Endothelial cell of umbilical vein (primary cell): ENCODE measurements around the gene AXIN2. TPM values are rescaled to one million over a fixed set of nuclear protein-coding genes. Genes with fewer than 3 reads are reported as not detected.

Source experiments
- BruUV-seq: library from RNA; stranded (reverse); fragments of 400-500 nt; replicated peaks from 2 replicates; lab custom pipeline; 2021; lab: Mats Ljungman, UMichigan
- CTCF ChIA-PET: fragments of 300-600, 350-600 bp; sonication (Branson Sonifier 250); formaldehyde crosslinking; loops from one replicate; lab custom pipeline; 2021; ENCODE audit warnings: antibody characterized with exemption, inconsistent platforms; lab: Charles Lee
- POLR2A ChIA-PET: fragments of 300-600, 350-600 bp; sonication (Branson Sonifier 250); formaldehyde crosslinking; loops from one replicate; lab custom pipeline; 2021; ENCODE audit warnings: antibody characterized with exemption, inconsistent platforms; lab: Charles Lee
- DNase-seq: peaks from one replicate; pipeline ENCODE4 v3.0.0-alpha.2; 2011; ENCODE audit warnings: low read depth, low spot score
- FAIRE-seq: peaks from 2 replicates; lab custom pipeline; 2011; peaks lifted over from hg19 to GRCh38; lab: Jason Lieb, UNC
- H2AFZ ChIP-seq: 2 replicates; pipeline ENCODE4 v1.6.0; 2012; ENCODE audit warnings: low read depth, low read length, control low read depth, inconsistent platforms
- H3K27ac ChIP-seq: 2 replicates; pipeline ENCODE4 v1.5.1; 2011; ENCODE audit warnings: low read depth, mild to moderate bottlenecking, control low read depth, low read length, moderate library complexity; ENCODE audit not compliant: insufficient read depth
- H3K27me3 ChIP-seq, 2 experiments: 2 replicates each; pipeline versions ENCODE4 v1.6.0 to v1.6.1; 2011; ENCODE audit warnings: low read length in 2 of 2, mixed read lengths in 1 of 2; ENCODE audit not compliant: control insufficient read depth in 2 of 2, insufficient read depth in 2 of 2
- H3K36me3 ChIP-seq, 2 experiments: 2 replicates in 1 of 2; 3 replicates in 1 of 2; pipeline ENCODE4 v1.5.1; 2011; ENCODE audit warnings: low read length in 2 of 2, mild to moderate bottlenecking in 1 of 2, moderate library complexity in 1 of 2; ENCODE audit not compliant: control insufficient read depth in 2 of 2, insufficient read depth in 2 of 2; ENCODE audit errors: extremely low read depth in 1 of 2
- H3K4me1 ChIP-seq: 3 replicates; pipeline ENCODE4 v1.5.1; 2011; ENCODE audit warnings: mild to moderate bottlenecking, low read length; ENCODE audit not compliant: control insufficient read depth, insufficient read depth; ENCODE audit errors: extremely low read depth
- H3K4me2 ChIP-seq: 2 replicates; pipeline ENCODE4 v1.6.1; 2011; ENCODE audit warnings: low read length, control low read depth, mixed read lengths; ENCODE audit not compliant: insufficient read depth
- H3K4me3 ChIP-seq, 3 experiments: fragments of 200-600 bp in 1 of 3; sonication (generic), shearing (Covaris generic) in 1 of 3; replicated peaks in 1 of 3; 2 replicates each; pipeline ENCODE4 v1.5.1; 2011 to 2016; ENCODE audit warnings: control low read depth in 3 of 3, low read length in 3 of 3, mild to moderate bottlenecking in 2 of 3, inconsistent platforms in 1 of 3, low read depth in 1 of 3, moderate library complexity in 1 of 3; ENCODE audit not compliant: insufficient read depth in 1 of 3
- H3K79me2 ChIP-seq: 2 replicates; pipeline ENCODE4 v1.6.0; 2012; ENCODE audit warnings: low read length, inconsistent platforms; ENCODE audit not compliant: control insufficient read depth, insufficient read depth
- H3K9ac ChIP-seq: replicated peaks from 2 replicates; pipeline ENCODE3; 2011; ENCODE audit warnings: low read length, control low read depth; ENCODE audit not compliant: insufficient read depth; ENCODE audit errors: extremely low read depth
- H3K9me1 ChIP-seq: replicated peaks from 3 replicates; pipeline ENCODE4 v1.6.0; 2011; ENCODE audit warnings: mild to moderate bottlenecking, low read length; ENCODE audit not compliant: control insufficient read depth, insufficient read depth; ENCODE audit errors: extremely low read depth
- H3K9me3 ChIP-seq: replicated peaks from 2 replicates; pipeline ENCODE4 v1.5.1; 2012; ENCODE audit warnings: low read length, inconsistent platforms; ENCODE audit not compliant: control insufficient read depth, insufficient read depth
- H4K20me1 ChIP-seq: replicated peaks from 2 replicates; pipeline ENCODE3; 2011; ENCODE audit warnings: mild to moderate bottlenecking, low read length; ENCODE audit not compliant: control insufficient read depth, insufficient read depth; ENCODE audit errors: extremely low read depth
- EZH2 ChIP-seq: IDR thresholded peaks from 2 replicates; pipeline ENCODE4 v1.6.1; 2012; ENCODE audit warnings: borderline replicate concordance, low read depth, mild to moderate bottlenecking, moderate library complexity, low read length, inconsistent platforms; ENCODE audit not compliant: severe bottlenecking
- FOS ChIP-seq: IDR thresholded peaks from 2 replicates; pipeline ENCODE4 v1.6.1; 2011; ENCODE audit warnings: mild to moderate bottlenecking, low read length, moderate library complexity, borderline replicate concordance; ENCODE audit not compliant: insufficient read depth
- GATA2 ChIP-seq: IDR thresholded peaks from 2 replicates; pipeline ENCODE4 v1.7.0; 2011; ENCODE audit warnings: low read depth, mild to moderate bottlenecking, moderate library complexity, mixed read lengths, low read length; ENCODE audit not compliant: insufficient read length, insufficient read depth
- JUN ChIP-seq: IDR thresholded peaks from 2 replicates; pipeline ENCODE4 v1.6.1; 2011; ENCODE audit warnings: borderline replicate concordance, low read depth; ENCODE audit not compliant: insufficient read length, insufficient read depth
- MYC ChIP-seq: IDR thresholded peaks from one replicate; pipeline ENCODE4 v1.6.1; 2011; ENCODE audit warnings: mild to moderate bottlenecking, low read depth, low read length
- POLR2A ChIP-seq: IDR thresholded peaks from 2 replicates; pipeline ENCODE4 v1.6.1; 2012; ENCODE audit warnings: low read depth, mild to moderate bottlenecking, control low read depth, low read length
- POLR2AphosphoS5 ChIP-seq: IDR thresholded peaks from 2 replicates; pipeline ENCODE4 v1.6.1; 2012; ENCODE audit warnings: low read depth, mild to moderate bottlenecking, control low read depth, low read length, moderate library complexity; ENCODE audit not compliant: insufficient read depth
- dilution Hi-C: fragments of 300-500 bp; cut with MboI; formaldehyde crosslinking; loops from one replicate; pipeline ENCODE4 v1.15.0; 2019; ENCODE audit warnings: low sequenced_read_pairs; ENCODE audit not compliant: extremely low pct_ligation_motif_present
- intact Hi-C: fragments of 100-400 bp; cut with micrococcal nuclease; formaldehyde crosslinking; loops from one replicate; pipeline ENCODE4 v1.10.0; 2022
- polyA plus RNA-seq, 4 experiments: library from polyadenylated mRNA; depleted of rRNA in 3 of 4; stranded (reverse) in 3 of 4; unstranded in 1 of 4; fragments of >200 nt; gene quantifications; 2 replicates each; pipeline versions ENCODE4 v1.2.1 to v1.2.3, GENCODE V29; 2011 to 2012; ENCODE audit warnings: missing spikeins in 1 of 4
- total RNA-seq: library from RNA; stranded (reverse); gene quantifications from 2 replicates; pipeline ENCODE4 v1.2.3, GENCODE V29; 2021
- TF ChIP-seq, protein P1 (sequence below): IDR thresholded peaks from 2 replicates; pipeline ENCODE4 v1.6.1; 2011; ENCODE audit not compliant: insufficient read depth, insufficient read length
- TF ChIP-seq, protein P2 (sequence below), 2 donors: IDR thresholded peaks; 1 replicate in 1 of 2; 2 replicates in 1 of 2; pipeline ENCODE4 v1.5.1; 2011; ENCODE audit warnings: low read length in 2 of 2, mild to moderate bottlenecking in 2 of 2, moderate library complexity in 2 of 2, control low read depth in 1 of 2, inconsistent platforms in 1 of 2, low read depth in 1 of 2; ENCODE audit not compliant: insufficient read depth in 1 of 2; ENCODE audit errors: extremely low read depth in 1 of 2

Gene AXIN2
- total and polyA plus RNA-seq, 2 donors (not counting 3 experiments of a cell fraction or from before 2014, with no cell fraction given), result 1.3 to 3.0 TPM

DNA sequence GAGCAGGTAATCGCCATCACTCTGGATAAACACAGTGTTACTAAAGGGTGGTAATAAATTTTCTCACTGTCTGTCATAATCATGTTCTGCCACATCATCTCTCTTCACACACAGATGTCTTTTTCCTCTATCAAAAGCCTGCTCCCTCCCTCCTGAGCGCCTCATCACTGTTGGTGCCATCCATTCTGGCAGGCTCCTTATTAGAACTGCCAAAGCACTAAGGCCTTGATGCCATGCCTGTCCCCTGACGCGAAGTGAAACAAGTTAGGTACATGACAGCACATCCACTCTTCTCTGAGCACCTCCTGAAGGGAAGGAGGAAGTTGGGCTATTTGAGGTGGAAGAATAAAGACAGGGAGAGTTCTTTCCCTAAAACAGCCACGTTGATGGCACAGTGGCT lies 38.2 kb upstream of the AXIN2 start:
- no peak for FAIRE-seq
- dilution Hi-C loops, result no loop called here
- H3K9me3 ChIP-seq, result no peaks in the 10 kb centered on the region

More for the DNA sequence above, 38.2 kb upstream of the AXIN2 start:
- Histone ChIP-seq H4K20me1 (no peaks in the 10 kb centered on the region), H3K36me3 (no peaks in the 10 kb centered on the region), H3K4me1 (peaks cover 10% of the 10 kb centered on the region), H3K27ac (no peak overlapping the region), H2AFZ (no peak overlapping the region), H3K9me1 (no peaks in the 10 kb centered on the region), H3K4me2 (no peak overlapping the region), H3K9ac (no peak overlapping the region), H3K27me3 (no peaks in the 10 kb centered on the region), H3K79me2 (no peaks in the 10 kb centered on the region), H3K4me3 (no peak overlapping the region)
- no peak for DNase-seq
- TF ChIP-seq JUN (no peak), FOS (no peak), POLR2AphosphoS5 (no peak), POLR2A (no peak), GATA2 (no peak), EZH2 (no peak), MYC (no peak)
- TF ChIP-seq, protein P1, sequence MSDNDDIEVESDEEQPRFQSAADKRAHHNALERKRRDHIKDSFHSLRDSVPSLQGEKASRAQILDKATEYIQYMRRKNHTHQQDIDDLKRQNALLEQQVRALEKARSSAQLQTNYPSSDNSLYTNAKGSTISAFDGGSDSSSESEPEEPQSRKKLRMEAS, result no peak
- TF ChIP-seq, protein P2, sequence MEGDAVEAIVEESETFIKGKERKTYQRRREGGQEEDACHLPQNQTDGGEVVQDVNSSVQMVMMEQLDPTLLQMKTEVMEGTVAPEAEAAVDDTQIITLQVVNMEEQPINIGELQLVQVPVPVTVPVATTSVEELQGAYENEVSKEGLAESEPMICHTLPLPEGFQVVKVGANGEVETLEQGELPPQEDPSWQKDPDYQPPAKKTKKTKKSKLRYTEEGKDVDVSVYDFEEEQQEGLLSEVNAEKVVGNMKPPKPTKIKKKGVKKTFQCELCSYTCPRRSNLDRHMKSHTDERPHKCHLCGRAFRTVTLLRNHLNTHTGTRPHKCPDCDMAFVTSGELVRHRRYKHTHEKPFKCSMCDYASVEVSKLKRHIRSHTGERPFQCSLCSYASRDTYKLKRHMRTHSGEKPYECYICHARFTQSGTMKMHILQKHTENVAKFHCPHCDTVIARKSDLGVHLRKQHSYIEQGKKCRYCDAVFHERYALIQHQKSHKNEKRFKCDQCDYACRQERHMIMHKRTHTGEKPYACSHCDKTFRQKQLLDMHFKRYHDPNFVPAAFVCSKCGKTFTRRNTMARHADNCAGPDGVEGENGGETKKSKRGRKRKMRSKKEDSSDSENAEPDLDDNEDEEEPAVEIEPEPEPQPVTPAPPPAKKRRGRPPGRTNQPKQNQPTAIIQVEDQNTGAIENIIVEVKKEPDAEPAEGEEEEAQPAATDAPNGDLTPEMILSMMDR (IDR thresholded peaks at IDR 0.05; ENCODE audit: extremely low read depth in 1 of 2, insufficient read depth in 1 of 2, low read depth in 1 of 2, low read length in 2 of 2), result no peak
- ChIA-PET CTCF (no interaction called here), POLR2A (no interaction called here)
- intact Hi-C loops, result loop anchor here (5.0 kb wide), 1 partner anchor 37 kb away; the partner anchor contains the start of gene AXIN2
- no TSS peak for BruUV-seq
